NCI-H748 (cell line): ENCODE measurements around the gene PRKD1.

Experiments
- DNase-seq: peaks from one replicate; lab custom pipeline; 2025; ENCODE audit not compliant: unreplicated experiment; lab: John Stamatoyannopoulos, UW

PRKD1 gene

GRCh38 chr14:29927376-29928116, at the start of gene PRKD1:
TSS of gene PRKD1 (minus strand) at chr14:29927847.
- DNase-seq: peak; percentile 83

DNA sequence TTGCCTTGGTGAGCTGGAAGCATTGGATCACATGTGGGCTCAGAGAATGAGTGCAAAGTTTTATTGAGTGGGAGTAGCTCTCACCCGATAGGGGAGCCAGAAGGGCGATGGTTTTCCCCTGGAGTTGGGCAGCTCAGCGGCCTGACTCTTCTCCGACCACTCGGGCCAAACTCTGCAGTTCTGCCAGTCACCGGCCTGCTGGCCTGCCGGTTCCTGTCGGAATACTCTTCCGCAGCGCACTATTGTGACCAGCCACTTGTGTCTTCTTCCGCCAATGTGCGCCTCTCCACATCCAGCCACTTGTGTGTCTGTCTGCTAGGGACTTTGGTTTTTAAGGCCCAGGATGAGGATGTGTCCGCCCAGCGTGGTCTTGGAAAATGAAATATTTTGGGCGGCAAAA, 43.5 kb upstream of the PRKD1 start:
- no peak for DNase-seq

DNA sequence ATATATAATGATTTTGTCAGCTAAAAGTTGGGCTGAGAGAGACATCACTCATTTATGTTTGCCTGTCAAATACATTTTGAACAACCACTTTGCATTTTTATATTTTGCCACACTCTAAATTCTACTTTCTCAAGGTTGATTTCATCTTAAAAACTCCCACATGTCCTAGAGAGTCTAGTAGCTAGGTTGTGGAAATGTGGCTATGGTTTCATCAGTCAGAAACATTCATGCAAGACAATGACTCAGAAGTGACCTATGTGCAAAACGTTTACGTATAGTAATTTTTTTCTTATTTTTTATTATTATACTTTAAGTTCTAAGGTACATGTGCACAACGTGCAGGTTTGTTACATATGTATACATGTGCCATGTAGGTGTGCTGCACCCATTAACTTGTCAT, 27.4 kb upstream of the PRKD1 start:
- no peak for DNase-seq

- no peak for DNase-seq
These were observed 25.9 kb upstream of the PRKD1 start for GRCh38 chr14:29953501-29953900.

- DNase-seq: no peak
These were observed 16.4 kb upstream of the PRKD1 start for GRCh38 chr14:29944091-29944490.

DNA sequence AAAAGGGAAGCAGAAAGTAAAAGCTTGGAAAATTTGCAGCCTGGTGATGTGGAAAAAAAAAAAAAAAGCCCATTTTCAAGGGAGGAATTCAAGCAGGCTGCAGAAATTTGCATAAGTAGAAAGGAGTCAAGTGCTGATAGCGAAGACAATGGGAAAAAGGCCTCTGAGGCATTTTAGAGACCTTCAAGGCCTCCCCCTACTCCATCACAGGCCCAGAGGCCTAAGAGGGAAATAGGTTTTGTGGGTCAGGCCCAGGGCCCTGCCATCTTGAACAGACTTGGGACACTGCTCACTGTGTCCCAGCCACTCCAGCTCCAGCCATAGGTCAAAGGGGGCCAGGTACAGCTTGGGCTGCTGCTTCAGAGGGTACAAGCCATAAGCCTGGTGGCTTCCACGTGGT, 13.8 kb upstream of the PRKD1 start:
- no peak for DNase-seq

DNA sequence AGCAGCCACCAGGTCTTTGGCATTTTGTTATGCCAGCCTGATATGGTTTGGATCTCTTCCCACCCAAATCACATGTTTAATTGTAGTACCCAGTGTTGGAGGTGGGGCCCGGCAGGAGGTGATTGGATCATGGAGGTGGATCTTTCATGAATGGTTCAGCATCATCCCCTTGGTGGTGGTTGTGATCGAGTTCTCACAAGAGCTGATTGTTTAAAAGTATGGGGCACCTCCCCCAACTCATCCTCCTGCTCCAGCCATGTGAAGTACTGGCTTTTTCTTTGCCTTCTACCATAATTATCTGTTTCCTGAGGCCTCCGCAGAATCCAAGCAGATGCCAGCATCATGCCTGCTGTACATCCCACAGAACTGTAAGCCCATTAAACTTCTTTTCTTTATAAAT, 12.8 kb upstream of the PRKD1 start:
- DNase-seq: no peak

DNA sequence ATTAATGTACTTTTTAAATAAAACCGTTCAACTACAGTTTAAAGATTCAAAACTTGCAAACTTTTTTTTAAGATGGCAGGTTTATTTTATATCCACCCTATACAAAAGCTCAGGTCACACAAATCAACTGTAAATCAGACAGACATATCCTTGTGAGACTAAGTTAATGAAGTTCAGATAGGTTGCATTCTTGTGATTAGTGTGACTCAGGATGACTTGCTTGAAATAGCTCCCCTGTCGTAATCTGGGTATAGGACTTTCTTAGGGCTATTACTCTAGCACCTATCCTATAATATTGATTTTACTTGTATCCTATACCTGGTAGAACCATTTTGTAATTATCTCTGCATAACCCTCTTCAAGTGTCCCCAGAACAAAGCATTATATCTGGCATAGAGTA, 9.5 kb upstream of the PRKD1 start:
- peak; percentile 68 for DNase-seq

GRCh38 chr14:29930283-29930682, 2.6 kb upstream of the PRKD1 start:
- DNase-seq: no peak

- peak; percentile 49 for DNase-seq
These were observed 532 bp upstream of the PRKD1 start for GRCh38 chr14:29928117-29928640.

- DNase-seq: peak; percentile 74
These were observed 809 bp downstream of the PRKD1 start for GRCh38 chr14:29926701-29927375.

GRCh38 chr14:29926228-29926627, 1.4 kb downstream of the PRKD1 start:
- peak; percentile 22 for DNase-seq

- no peak for DNase-seq
These were observed 1.9 kb downstream of the PRKD1 start for GRCh38 chr14:29925736-29926135.

DNA sequence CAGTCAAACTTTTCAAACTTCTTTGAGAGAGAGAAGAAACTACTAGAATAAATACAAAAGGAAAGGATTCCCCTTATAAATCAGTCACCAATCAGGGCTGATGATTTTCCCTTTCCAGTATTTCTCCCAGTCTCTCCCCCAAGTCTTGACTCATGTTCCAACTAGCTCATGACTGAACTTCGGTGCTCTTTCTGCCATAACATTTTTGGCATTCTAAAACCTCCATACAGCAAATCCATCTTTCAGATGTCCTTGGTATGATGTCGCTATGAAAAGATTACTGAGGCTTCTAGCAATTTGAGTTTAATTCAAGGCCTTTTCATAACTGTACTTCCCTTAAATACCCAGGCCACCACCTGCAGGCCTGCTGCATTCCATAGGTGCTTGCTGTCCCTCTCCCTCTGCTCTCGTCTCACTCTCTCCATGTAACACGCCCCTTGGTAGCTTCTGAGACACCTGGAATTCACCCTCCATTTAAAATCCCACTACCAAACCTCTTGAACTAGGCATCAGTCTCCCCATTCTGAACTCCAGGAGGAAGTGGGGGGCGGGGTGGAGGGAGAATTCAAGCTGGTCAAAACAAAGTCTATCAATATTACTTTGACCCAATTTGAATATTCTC, 2.4 kb downstream of the PRKD1 start:
- no peak for DNase-seq

GRCh38 chr14:29919845-29920244, 7.8 kb downstream of the PRKD1 start:
- no peak for DNase-seq

GRCh38 chr14:29918981-29919380, 8.7 kb downstream of the PRKD1 start:
- DNase-seq: no peak

DNA sequence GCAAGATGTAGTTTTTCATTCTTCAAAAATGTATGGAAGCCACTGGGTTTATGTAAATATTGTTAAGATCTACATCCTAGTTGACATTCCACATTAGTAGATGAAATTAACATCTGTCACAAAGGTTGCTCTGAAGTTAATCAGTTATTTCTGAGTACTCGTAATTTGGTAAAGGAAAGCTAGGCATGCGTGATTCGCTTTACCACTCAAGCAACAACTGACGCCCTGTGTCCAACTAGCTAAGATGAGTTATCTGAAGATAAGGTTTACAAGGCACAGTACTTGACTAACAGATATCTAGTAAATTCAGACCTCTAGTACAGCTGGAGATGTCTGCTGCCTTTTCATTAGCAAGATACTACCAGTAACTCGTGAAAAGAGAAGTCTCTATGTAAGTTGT, 14.1 kb downstream of the PRKD1 start:
- DNase-seq: no peak

GRCh38 chr14:29911810-29912209, 15.8 kb downstream of the PRKD1 start:
- no peak for DNase-seq

DNA sequence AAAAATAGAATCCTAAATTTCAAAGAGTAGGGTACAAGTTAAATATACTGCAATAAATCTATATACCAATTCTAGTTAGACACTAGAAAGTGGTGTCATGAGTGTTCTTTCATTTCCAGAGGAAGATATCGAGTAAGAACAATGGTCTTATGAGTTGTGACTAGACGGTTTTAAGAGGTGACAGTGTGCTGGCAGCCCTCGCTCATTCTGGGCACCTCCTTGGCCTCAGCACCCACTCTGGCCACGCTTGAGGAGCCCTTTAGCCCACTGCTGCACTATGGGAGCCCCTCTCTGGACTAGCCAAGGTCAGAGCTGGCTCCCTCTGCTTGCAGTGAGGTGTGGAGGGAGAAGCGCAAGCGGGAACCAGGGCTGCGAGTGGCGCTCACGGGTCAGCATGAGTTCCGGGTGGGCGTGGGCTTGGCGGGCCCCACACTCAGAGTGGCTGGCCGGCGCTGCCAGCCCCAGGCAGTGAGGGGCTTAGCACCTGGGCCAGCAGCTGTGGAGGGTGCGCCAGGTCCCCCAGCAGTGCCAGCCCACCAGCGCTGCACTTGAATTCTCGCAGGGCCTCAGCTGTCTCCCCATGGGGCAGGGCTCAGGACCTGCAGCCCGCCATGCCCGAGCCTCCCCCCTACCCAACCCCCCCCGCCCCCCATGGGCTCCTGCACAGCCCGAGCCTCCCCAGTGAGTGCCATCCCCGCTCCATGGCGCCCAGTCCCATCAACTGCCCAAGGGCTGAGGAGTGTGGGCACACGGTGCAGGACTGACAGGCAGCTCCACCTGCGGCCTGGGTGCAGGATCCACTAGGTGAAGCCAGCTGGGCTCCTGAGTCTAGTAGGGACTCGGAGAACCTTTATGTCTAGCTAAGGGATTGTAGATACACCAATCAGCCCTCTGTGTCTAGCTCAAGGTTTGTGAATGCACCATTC, 18.7 kb downstream of the PRKD1 start:
- DNase-seq: no peak

GRCh38 chr14:29906256-29906870, 21.3 kb downstream of the PRKD1 start:
- DNase-seq: peak; percentile 22

DNA sequence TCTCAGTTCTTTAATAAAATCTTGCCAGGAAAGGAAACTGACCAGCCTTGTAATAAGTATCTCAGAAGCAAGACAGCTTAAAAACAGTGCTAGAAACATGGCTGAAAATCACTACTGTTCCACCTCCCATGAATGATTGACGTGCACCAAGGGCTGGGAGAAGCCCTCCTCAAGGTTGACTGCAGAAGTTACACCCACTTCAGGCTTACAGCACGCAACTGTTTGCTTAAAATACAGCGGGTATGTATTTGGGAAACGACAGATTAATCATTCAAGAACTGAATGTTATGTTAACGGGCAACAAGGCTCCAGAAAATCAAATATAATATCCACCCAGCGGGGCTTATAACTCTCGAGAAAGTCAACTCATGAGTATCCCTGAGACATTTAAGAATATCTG, 22.1 kb downstream of the PRKD1 start:
- no peak for DNase-seq
